ENCODE measurements around the gene DBET. TPM values are rescaled to one million over a fixed set of nuclear protein-coding genes. Genes with fewer than 3 reads are reported as not detected.
"Not testable (repeated sequence)": the region's sequence is repeated elsewhere in the genome, so short reads cannot be mapped to it uniquely, and the experiment has no call there.

Gene DBET
- total RNA-seq = not detected
- not detected for polyA plus RNA-seq (2013, experiment 1 of 2)
- polyA plus RNA-seq (2013, experiment 2 of 2) = not detected
- long read RNA-seq, experiment 1 = 0 reads
- long read RNA-seq, experiment 2 = 0 reads
- long read RNA-seq, experiment 3 = 0 reads
- long read RNA-seq, experiment 4 = 0 reads

DNA sequence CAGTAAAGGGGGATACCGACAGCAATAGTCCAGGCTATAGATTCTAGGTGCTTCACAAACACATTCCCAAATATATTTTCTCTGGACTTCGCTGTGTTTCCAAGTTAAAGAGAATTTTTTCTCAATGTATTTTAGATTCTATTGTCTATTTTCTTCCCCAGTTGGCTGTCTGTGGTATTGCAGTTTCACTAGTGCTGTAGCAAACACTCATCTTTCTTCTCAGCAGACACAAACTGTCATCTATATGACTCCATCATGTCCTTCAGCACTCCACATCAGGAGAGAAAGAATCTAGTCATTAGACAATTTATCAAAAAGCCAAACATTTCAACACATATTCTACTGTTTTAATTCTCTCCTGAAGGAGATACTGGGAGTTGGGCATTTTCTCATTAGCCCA, at the start of gene DBET:
TSS of gene DBET (plus strand) at position 161 of the 400 bp plus-strand sequence.
- not testable (repeated sequence) for H3K9me3 ChIP-seq (ENCODE audit: control insufficient read depth, low read length); H3K27me3 ChIP-seq (ENCODE audit: control insufficient read depth, insufficient read depth, low read length, poor library complexity, severe bottlenecking); H3K4me1 Mint-ChIP-seq; H3K36me3 Mint-ChIP-seq (ENCODE audit: low read depth); H3K4me3 Mint-ChIP-seq; H3K4me1 ChIP-seq (ENCODE audit: control insufficient read depth, insufficient read depth, low read length); H3K9ac ChIP-seq (ENCODE audit: extremely low read depth, low read length, poor library complexity, severe bottlenecking); H3K27me3 Mint-ChIP-seq (ENCODE audit: insufficient read depth); DNase-seq; H3K27ac ChIP-seq (ENCODE audit: low read depth, low read length); H3K4me3 ChIP-seq (ENCODE audit: low read length); H3K27ac Mint-ChIP-seq; H3K36me3 ChIP-seq (ENCODE audit: control insufficient read depth, insufficient read depth, low read length)
- no CpG with 5 or more reads among the region's 2 CpGs for WGBS, 2 experiments (ENCODE audit: insufficient coverage in 1 of 2, insufficient read length in 1 of 2)
- H3K9me3 Mint-ChIP-seq = peaks cover 17% of the 10 kb centered on the region

DNA sequence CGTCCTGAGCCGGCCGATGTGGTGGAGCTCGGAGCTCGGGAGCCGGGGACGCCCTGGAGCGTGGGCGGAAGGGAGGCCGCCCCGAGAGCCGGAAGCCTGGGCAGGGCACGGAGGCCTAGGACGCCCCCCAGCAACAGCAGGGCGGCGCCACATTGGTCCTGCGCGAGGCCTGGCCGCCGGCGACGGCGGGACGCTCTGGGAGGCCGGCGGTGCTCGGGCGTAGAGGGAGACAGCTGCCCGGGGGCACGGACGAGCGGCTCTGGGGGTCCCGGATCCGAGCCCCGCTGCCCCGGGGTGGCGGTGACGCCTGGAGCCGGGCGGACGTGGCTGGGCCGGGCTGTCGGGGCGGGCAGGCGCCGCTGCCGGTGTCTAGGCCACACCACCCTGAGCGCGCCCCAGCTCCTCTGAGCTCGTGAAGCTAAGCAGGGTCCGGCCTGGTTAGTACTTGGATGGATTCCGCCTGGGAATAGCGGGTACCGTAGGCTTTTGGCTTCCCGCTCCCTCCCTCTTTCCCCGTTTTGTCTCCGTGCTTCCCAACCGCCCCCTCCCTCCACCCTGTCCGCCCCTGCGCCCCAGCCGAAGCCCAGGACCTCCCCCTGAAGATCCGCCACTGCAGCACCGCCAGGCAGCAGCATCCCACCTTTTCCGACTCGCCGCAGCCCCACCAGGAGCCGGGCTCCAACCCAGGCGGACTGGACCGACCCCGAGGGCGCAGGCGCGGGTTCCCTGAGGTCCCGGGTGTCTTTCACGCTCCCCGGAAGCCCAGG, 49.3 kb upstream of the DBET start:
- Histone ChIP-seq H3K27me3 (ENCODE audit: control insufficient read depth, insufficient read depth, low read length, poor library complexity, severe bottlenecking) (no peaks in the 10 kb centered on the region), H3K4me3 (ENCODE audit: low read length) (no peak overlapping the region), H3K9me3 (ENCODE audit: control insufficient read depth, low read length) (peaks cover 8% of the 10 kb centered on the region), H3K27ac (ENCODE audit: low read depth, low read length) (no peak overlapping the region), H3K9ac (ENCODE audit: extremely low read depth, low read length, poor library complexity, severe bottlenecking) (no peak overlapping the region), H3K4me1 (ENCODE audit: control insufficient read depth, insufficient read depth, low read length) (no peaks in the 10 kb centered on the region), H3K36me3 (ENCODE audit: control insufficient read depth, insufficient read depth, low read length) (no peaks in the 10 kb centered on the region)
- peaks cover 82% of the 10 kb centered on the region for H3K9me3 Mint-ChIP-seq
- H3K27ac Mint-ChIP-seq = no peak overlapping the region
- peaks cover 11% of the 10 kb centered on the region for H3K36me3 Mint-ChIP-seq (ENCODE audit: low read depth)
- H3K27me3 Mint-ChIP-seq (ENCODE audit: insufficient read depth) = peaks cover 2% of the 10 kb centered on the region
- TF ChIP-seq, protein P1, sequence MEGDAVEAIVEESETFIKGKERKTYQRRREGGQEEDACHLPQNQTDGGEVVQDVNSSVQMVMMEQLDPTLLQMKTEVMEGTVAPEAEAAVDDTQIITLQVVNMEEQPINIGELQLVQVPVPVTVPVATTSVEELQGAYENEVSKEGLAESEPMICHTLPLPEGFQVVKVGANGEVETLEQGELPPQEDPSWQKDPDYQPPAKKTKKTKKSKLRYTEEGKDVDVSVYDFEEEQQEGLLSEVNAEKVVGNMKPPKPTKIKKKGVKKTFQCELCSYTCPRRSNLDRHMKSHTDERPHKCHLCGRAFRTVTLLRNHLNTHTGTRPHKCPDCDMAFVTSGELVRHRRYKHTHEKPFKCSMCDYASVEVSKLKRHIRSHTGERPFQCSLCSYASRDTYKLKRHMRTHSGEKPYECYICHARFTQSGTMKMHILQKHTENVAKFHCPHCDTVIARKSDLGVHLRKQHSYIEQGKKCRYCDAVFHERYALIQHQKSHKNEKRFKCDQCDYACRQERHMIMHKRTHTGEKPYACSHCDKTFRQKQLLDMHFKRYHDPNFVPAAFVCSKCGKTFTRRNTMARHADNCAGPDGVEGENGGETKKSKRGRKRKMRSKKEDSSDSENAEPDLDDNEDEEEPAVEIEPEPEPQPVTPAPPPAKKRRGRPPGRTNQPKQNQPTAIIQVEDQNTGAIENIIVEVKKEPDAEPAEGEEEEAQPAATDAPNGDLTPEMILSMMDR (conservative IDR thresholded peaks at IDR 0.05) = no peak
- 71 to 84% methylated on average over 19 to 76 of the region's 76 CpGs for WGBS, 2 experiments (ENCODE audit: insufficient coverage in 1 of 2, insufficient read length in 1 of 2)
- DNase-seq = peak; percentile 77
- H3K4me3 Mint-ChIP-seq = no peak overlapping the region
- no peaks in the 10 kb centered on the region for H3K4me1 Mint-ChIP-seq

GRCh38 chr4:190015538-190016368, 48.5 kb upstream of the DBET start:
- Histone ChIP-seq H3K27me3 (ENCODE audit: control insufficient read depth, insufficient read depth, low read length, poor library complexity, severe bottlenecking) (no peaks in the 10 kb centered on the region), H3K4me1 (ENCODE audit: control insufficient read depth, insufficient read depth, low read length) (no peaks in the 10 kb centered on the region), H3K27ac (ENCODE audit: low read depth, low read length) (no peak overlapping the region), H3K36me3 (ENCODE audit: control insufficient read depth, insufficient read depth, low read length) (no peaks in the 10 kb centered on the region), H3K9ac (ENCODE audit: extremely low read depth, low read length, poor library complexity, severe bottlenecking) (no peak overlapping the region), H3K4me3 (ENCODE audit: low read length) (no peak overlapping the region), H3K9me3 (ENCODE audit: control insufficient read depth, low read length) (peaks cover 8% of the 10 kb centered on the region)
- H3K9me3 Mint-ChIP-seq = peaks cover 85% of the 10 kb centered on the region
- H3K36me3 Mint-ChIP-seq (ENCODE audit: low read depth) = peaks cover 11% of the 10 kb centered on the region
- no peak overlapping the region for H3K4me3 Mint-ChIP-seq
- TF ChIP-seq, protein P1 (conservative IDR thresholded peaks at IDR 0.05) = no peak
- H3K27me3 Mint-ChIP-seq (ENCODE audit: insufficient read depth) = peaks cover 2% of the 10 kb centered on the region
- DNase-seq = peak; percentile 56
- H3K4me1 Mint-ChIP-seq = no peaks in the 10 kb centered on the region
- H3K27ac Mint-ChIP-seq = no peak overlapping the region
- WGBS, 2 experiments (ENCODE audit: insufficient coverage in 1 of 2, insufficient read length in 1 of 2) = 79 to 84% methylated on average over 32 to 43 of the region's 43 CpGs

Measured in endodermal cell (in vitro differentiated cells).